K562 (cell line): Measurements from ENCODE around the gene SNIP1. TPM values are rescaled to one million over a fixed set of nuclear protein-coding genes. Genes with fewer than 3 reads are reported as not detected.

Source experiments
- DMBX1 ChIP-seq: fragments of 250-450 bp; sonication (Bioruptor Pico); IDR thresholded peaks from 2 replicates; pipeline ENCODE4 v1.8.0; 2022; ENCODE audit warnings: inconsistent platforms, mild to moderate bottlenecking, moderate library complexity, borderline replicate concordance
- KLF13 ChIP-seq: fragments of 450-650 bp; IDR thresholded peaks from 2 replicates; pipeline ENCODE4 v1.6.1; 2016; ENCODE audit warnings: missing genetic modification characterization, low read depth, mild to moderate bottlenecking, missing compliant biosample characterization, moderate library complexity, borderline replicate concordance
- MBD2 ChIP-seq: sonication (generic); IDR thresholded peaks from 2 replicates; pipeline ENCODE4 v1.6.1; 2016; ENCODE audit warnings: low read depth, borderline replicate concordance
- MCM3 ChIP-seq: fragments of 450-650 bp; IDR thresholded peaks from 2 replicates; pipeline ENCODE4 v1.6.1; 2016
- RB1 ChIP-seq: fragments of 450-650 bp; IDR thresholded peaks from 2 replicates; pipeline ENCODE4 v1.6.1; 2017; ENCODE audit warnings: low read depth, mild to moderate bottlenecking
- SIN3A ChIP-seq, 2 experiments: fragments of 150-350 bp in 1 of 2; IDR thresholded peaks; 2 replicates each; pipeline ENCODE4 v1.6.1; 2011 to 2016; ENCODE audit warnings: borderline replicate concordance in 2 of 2, low read depth in 2 of 2, low read length in 2 of 2, mild to moderate bottlenecking in 2 of 2, moderate library complexity in 2 of 2; ENCODE audit not compliant: control insufficient read depth in 1 of 2
- SMARCE1 ChIP-seq: fragments of 450-650 bp; IDR thresholded peaks from 2 replicates; pipeline ENCODE4 v1.7.1; 2016; ENCODE audit warnings: mild to moderate bottlenecking
- SNRNP70 ChIP-seq: fragments of 200-400 bp; formaldehyde crosslinking; optimal IDR thresholded peaks from 2 replicates; pipeline ENCODE3; 2017; ENCODE audit warnings: low read depth, low read length
- ZBTB7A ChIP-seq: IDR thresholded peaks from 2 replicates; pipeline ENCODE4 v1.6.1; 2011; ENCODE audit warnings: low read depth, mild to moderate bottlenecking, low read length, moderate library complexity, borderline replicate concordance; ENCODE audit not compliant: control insufficient read depth
- ZC3H11A ChIP-seq: IDR thresholded peaks from 2 replicates; pipeline ENCODE4 v1.6.1; 2012; ENCODE audit warnings: low read depth, low read length, improper control_type of control experiment
- ZNF436 ChIP-seq: fragments of 250-450, 450-650 bp; sonication (Bioruptor Pico); formaldehyde crosslinking; IDR thresholded peaks from 2 replicates; pipeline ENCODE4 v1.7.0; 2020; ENCODE audit warnings: mild to moderate bottlenecking
- polyA plus RNA-seq, 8 experiments: library from polyadenylated mRNA; depleted of rRNA in 4 of 8; stranded (reverse) in 5 of 8; unstranded in 3 of 8; fragments of >200 nt; fragmentation: Nextera tagmentation in 2 of 8; fragmentation: Illumina TruSeq in 1 of 8; extraction: Ambion mirVana in 2 of 8; extraction: Trizol in 1 of 8; gene quantifications; 2 replicates each; pipeline versions ENCODE4 v1.2.1 to v1.2.3, GENCODE V29; 2011 to 2014; ENCODE audit warnings: inconsistent platforms in 1 of 8, missing spikeins in 1 of 8
- total RNA-seq, 7 experiments: library from RNA; depleted of rRNA in 6 of 7; stranded (reverse); fragments of >200 nt in 6 of 7; fragmentation: Illumina TruSeq in 2 of 7; extraction: Trizol in 2 of 7; gene quantifications; 2 replicates each; pipeline versions ENCODE4 v1.2.1 to v1.2.3, GENCODE V29; 2011 to 2021; ENCODE audit warnings: low replicate concordance in 1 of 7
- TF ChIP-seq, protein P1 (sequence below), 2 experiments: fragments of 450-650 bp; IDR thresholded peaks; 2 replicates each; pipeline ENCODE4 v1.6.1; 2016; ENCODE audit warnings: mild to moderate bottlenecking in 2 of 2, borderline replicate concordance in 1 of 2, low read depth in 1 of 2, moderate library complexity in 1 of 2
- TF ChIP-seq, protein P2 (sequence below), 2 experiments: fragments of 450-650 bp in 1 of 2; sonication (generic) in 1 of 2; formaldehyde crosslinking; conservative IDR thresholded peaks; 2 replicates each; pipeline versions ENCODE4 v1.4.0 to v1.8.1; 2020 to 2022; ENCODE audit warnings: mild to moderate bottlenecking in 1 of 2, missing genetic modification reagents in 1 of 2
- TF ChIP-seq, protein P3 (sequence below): fragments of 250-450 bp; sonication (Bioruptor Pico); IDR thresholded peaks from 2 replicates; pipeline ENCODE4 v1.8.0; 2021; ENCODE audit warnings: moderate library complexity, mild to moderate bottlenecking, inconsistent platforms
- TF ChIP-seq, protein P4 (sequence below): fragments of 200-800 bp; sonication (Bioruptor generic); IDR thresholded peaks from 2 replicates; pipeline ENCODE4 v1.6.1; 2017; ENCODE audit warnings: missing genetic modification characterization, missing compliant biosample characterization
- TF ChIP-seq, protein P5 (sequence below): sonication (generic); formaldehyde crosslinking; IDR thresholded peaks from 2 replicates; pipeline ENCODE4 v1.8.0; 2022; ENCODE audit warnings: mild to moderate bottlenecking, missing genetic modification reagents

Gene SNIP1
- total and polyA plus RNA-seq, 9 of the 15 experiments (the other 6 are each of a cell fraction or from before 2014, with no cell fraction given), result 2.9 to 25.9 (median 14.6) TPM

DNA sequence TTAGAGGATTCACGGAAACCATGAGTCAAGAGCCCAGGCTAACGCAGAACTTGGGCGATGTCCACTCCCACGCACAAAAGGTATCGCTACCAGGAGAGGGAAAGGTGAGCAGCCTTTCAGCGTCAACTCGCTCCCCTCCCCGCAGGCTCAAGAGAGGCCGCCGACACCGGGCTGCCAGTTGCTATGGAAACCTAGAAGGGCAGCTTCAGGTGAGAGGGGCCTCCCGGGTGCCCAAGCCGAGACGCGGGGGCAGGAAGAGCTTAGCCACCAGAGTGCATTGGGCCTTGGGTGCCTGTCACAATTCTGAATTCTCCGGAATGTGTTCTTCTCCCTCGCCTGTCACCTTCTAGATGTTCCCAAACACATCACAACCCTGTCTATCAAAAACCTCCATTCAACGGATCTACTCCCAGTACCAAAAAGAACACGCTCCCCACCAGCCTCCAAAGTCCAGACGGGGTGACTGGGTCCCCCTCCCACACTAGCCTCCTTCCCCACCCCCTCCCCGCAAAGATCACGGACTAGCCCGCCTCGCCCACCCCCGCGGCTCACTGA lies 40.2 kb downstream of the SNIP1 start (continued):
- TF ChIP-seq, protein P1, sequence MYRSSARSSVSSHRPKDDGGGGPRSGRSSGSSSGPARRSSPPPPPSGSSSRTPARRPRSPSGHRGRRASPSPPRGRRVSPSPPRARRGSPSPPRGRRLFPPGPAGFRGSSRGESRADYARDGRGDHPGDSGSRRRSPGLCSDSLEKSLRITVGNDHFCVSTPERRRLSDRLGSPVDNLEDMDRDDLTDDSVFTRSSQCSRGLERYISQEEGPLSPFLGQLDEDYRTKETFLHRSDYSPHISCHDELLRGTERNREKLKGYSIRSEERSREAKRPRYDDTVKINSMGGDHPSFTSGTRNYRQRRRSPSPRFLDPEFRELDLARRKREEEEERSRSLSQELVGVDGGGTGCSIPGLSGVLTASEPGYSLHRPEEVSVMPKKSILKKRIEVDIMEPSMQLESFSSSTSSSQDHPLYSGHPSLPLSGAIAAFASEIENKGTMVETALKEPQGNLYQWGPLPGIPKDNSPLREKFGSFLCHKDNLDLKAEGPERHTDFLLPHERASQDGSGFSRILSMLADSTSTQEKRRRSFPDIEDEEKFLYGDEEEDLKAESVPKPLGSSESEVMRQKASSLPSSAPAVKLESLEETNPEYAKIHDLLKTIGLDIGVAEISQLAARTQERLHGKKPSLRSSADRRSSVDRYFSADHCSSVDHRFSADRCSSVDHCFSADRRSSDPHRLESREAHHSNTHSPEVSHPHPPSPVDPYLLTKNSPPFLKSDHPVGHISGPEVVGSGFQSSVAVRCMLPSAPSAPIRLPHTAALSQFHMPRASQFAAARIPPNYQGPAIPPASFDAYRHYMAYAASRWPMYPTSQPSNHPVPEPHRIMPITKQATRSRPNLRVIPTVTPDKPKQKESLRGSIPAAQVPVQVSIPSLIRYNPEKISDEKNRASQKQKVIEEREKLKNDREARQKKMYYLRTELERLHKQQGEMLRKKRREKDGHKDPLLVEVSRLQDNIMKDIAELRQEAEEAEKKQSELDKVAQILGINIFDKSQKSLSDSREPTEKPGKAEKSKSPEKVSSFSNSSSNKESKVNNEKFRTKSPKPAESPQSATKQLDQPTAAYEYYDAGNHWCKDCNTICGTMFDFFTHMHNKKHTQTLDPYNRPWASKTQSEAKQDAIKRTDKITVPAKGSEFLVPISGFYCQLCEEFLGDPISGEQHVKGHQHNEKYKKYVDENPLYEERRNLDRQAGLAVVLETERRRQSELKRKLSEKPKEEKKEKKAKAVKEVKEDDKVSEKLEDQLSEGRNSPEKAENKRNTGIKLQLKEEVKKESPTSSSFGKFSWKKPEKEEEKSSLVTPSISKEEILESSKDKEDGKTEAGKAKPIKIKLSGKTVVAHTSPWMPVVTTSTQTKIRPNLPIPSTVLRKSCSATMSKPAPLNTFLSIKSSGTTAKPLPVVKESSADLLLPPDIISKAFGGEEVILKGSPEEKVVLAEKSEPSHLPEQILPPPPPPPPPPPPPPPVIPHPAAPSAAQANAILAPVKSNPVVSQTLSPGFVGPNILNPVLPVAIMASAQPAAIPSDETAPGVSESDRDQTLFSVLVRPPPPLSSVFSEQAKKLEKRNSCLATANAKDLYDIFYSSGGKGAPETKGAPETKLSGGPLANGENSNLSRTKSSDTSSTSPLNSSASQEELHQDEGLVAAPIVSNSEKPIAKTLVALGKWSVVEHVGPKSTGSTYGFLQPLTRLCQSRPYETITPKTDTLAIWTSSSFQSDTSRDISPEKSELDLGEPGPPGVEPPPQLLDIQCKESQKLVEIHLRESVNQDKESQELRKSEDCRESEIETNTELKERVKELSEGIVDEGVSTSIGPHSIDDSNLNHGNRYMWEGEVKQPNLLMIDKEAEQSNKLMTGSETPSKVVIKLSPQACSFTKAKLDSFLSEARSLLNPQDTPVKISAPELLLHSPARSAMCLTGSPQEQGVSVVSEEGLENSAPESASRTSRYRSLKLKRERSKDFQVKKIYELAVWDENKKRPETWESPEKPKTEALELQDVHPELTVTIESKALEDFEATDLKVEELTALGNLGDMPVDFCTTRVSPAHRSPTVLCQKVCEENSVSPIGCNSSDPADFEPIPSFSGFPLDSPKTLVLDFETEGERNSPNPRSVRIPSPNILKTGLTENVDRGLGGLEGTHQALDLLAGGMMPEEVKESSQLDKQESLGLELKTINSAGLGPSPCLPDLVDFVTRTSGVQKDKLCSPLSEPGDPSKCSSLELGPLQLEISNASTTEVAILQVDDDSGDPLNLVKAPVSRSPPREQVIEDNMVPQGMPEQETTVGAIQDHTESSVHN (IDR thresholded peaks at IDR 0.05; ENCODE audit: borderline replicate concordance in 1 of 2, low read depth in 1 of 2), result no peak
- TF ChIP-seq SIN3A (IDR thresholded peaks at IDR 0.05; ENCODE audit: borderline replicate concordance in 2 of 2, control insufficient read depth in 1 of 2, low read depth in 2 of 2, low read length in 2 of 2) (peak in 1 of 2 experiments; percentile 60; a peak in 1 of 4 replicates), ZC3H11A (no peak), SMARCE1 (peak; percentile 15; the same call in 1 of the 2 replicates), KLF13 (tag) (no peak), ZNF436 (CRISPR knock-in tag) (no peak), SNRNP70 (no peak), ZBTB7A (no peak), MBD2 (no peak), RB1 (0 out of 2 replicates have a peak, but pooled peaks have one; percentile 39), DMBX1 (CRISPR knock-in tag) (no peak), MCM3 (no peak)
- TF ChIP-seq, protein P2, sequence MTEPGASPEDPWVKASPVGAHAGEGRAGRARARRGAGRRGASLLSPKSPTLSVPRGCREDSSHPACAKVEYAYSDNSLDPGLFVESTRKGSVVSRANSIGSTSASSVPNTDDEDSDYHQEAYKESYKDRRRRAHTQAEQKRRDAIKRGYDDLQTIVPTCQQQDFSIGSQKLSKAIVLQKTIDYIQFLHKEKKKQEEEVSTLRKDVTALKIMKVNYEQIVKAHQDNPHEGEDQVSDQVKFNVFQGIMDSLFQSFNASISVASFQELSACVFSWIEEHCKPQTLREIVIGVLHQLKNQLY (CRISPR knock-in tag; conservative IDR thresholded peaks at IDR 0.05), result no peak
- TF ChIP-seq, protein P3, sequence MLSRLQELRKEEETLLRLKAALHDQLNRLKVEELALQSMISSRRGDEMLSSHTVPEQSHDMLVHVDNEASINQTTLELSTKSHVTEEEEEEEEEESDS, result no peak
- TF ChIP-seq, protein P4, sequence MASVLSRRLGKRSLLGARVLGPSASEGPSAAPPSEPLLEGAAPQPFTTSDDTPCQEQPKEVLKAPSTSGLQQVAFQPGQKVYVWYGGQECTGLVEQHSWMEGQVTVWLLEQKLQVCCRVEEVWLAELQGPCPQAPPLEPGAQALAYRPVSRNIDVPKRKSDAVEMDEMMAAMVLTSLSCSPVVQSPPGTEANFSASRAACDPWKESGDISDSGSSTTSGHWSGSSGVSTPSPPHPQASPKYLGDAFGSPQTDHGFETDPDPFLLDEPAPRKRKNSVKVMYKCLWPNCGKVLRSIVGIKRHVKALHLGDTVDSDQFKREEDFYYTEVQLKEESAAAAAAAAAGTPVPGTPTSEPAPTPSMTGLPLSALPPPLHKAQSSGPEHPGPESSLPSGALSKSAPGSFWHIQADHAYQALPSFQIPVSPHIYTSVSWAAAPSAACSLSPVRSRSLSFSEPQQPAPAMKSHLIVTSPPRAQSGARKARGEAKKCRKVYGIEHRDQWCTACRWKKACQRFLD (CRISPR knock-in tag), result 0 out of 2 replicates have a peak, but pooled peaks have one; percentile 53
- TF ChIP-seq, protein P5, sequence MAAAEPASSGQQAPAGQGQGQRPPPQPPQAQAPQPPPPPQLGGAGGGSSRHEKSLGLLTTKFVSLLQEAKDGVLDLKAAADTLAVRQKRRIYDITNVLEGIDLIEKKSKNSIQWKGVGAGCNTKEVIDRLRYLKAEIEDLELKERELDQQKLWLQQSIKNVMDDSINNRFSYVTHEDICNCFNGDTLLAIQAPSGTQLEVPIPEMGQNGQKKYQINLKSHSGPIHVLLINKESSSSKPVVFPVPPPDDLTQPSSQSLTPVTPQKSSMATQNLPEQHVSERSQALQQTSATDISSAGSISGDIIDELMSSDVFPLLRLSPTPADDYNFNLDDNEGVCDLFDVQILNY, result no peak
